ENCODE data around the gene MEGF11. TPM values are rescaled to one million over a fixed set of nuclear protein-coding genes. Genes with fewer than 3 reads are reported as not detected.

MEGF11 gene
- total RNA-seq, 3 donors from 2014 or later (not counting 1 experiment from before 2014, with no cell fraction given) = not detected

- Histone ChIP-seq H3K9me3 (ENCODE audit: control insufficient read depth, insufficient read depth, low read length) (no peaks in the 10 kb centered on the region), H3K27ac (ENCODE audit: low read length) (no peak overlapping the region), H3K36me3 (ENCODE audit: control insufficient read depth, insufficient read depth, low read length) (no peaks in the 10 kb centered on the region), H3K27me3 (ENCODE audit: control insufficient read depth, insufficient read depth, low read length) (no peaks in the 10 kb centered on the region), H3K4me3 (ENCODE audit: low read length) (no peak overlapping the region), H3K4me1 (ENCODE audit: control insufficient read depth, insufficient read depth, low read length) (peaks cover 3% of the 10 kb centered on the region)
- Mint-ChIP-seq H3K9me3 (no peaks in the 10 kb centered on the region), H3K4me1 (peaks cover 13 to 19% of the 10 kb centered on the region in 2 donors), H3K4me3 (no peak overlapping the region), H3K27ac (no peak overlapping the region), H3K27me3 (ENCODE audit: low read depth in 2 of 2) (no peaks in the 10 kb centered on the region), H3K36me3 (no peaks in the 10 kb centered on the region)
- intact Hi-C loops (cut with micrococcal nuclease) = no loop called here
- peak in 1 of 2 donors; percentile 77 for DNase-seq
- TF ChIP-seq CTCF (IDR thresholded peaks at IDR 0.05) = peak; percentile 16
- 11% methylated on average over 1 of the region's 1 CpG for WGBS (ENCODE audit: insufficient coverage)
- peak; percentile 81 to 90 (median 82) for ATAC-seq
Observed at GRCh38 chr15:65862682-65863081, 390.9 kb downstream of the MEGF11 start.

GRCh38 chr15:65857718-65858402, 395.7 kb downstream of the MEGF11 start:
- ATAC-seq = peak; percentile 81 to 84 (median 83)
- Histone ChIP-seq H3K4me1 (ENCODE audit: control insufficient read depth, insufficient read depth, low read length) (peaks cover 10% of the 10 kb centered on the region), H3K27ac (ENCODE audit: low read length) (peak overlapping the region; percentile 58), H3K4me3 (ENCODE audit: low read length) (no peak overlapping the region), H3K27me3 (ENCODE audit: control insufficient read depth, insufficient read depth, low read length) (no peaks in the 10 kb centered on the region), H3K9me3 (ENCODE audit: control insufficient read depth, insufficient read depth, low read length) (no peaks in the 10 kb centered on the region), H3K36me3 (ENCODE audit: control insufficient read depth, insufficient read depth, low read length) (no peaks in the 10 kb centered on the region)
- Mint-ChIP-seq H3K27ac (peak overlapping the region; percentile 29 to 57), H3K9me3 (no peaks in the 10 kb centered on the region), H3K27me3 (ENCODE audit: low read depth in 2 of 2) (no peaks in the 10 kb centered on the region), H3K4me3 (no peak overlapping the region), H3K4me1 (peaks cover 19 to 29% of the 10 kb centered on the region in 2 donors), H3K36me3 (no peaks in the 10 kb centered on the region)
- TF ChIP-seq CTCF (IDR thresholded peaks at IDR 0.05) = no peak
- WGBS (ENCODE audit: insufficient coverage) = 56% methylated on average over 5 of the region's 5 CpGs
- intact Hi-C loops (cut with micrococcal nuclease) = loop anchor here (1.0 to 5.0 kb wide), 2 partner anchors 39 to 66 kb away; partner anchors contain the start of gene DENND4A
- peak in 1 of 2 donors; percentile 30 for DNase-seq

GRCh38 chr15:65856821-65857455, 396.6 kb downstream of the MEGF11 start:
- no peaks in the 10 kb centered on the region for H3K36me3 ChIP-seq (ENCODE audit: control insufficient read depth, insufficient read depth, low read length)
- H3K9me3 ChIP-seq (ENCODE audit: control insufficient read depth, insufficient read depth, low read length) = no peaks in the 10 kb centered on the region
- 87% methylated on average over 10 of the region's 12 CpGs for WGBS (ENCODE audit: insufficient coverage)
- no peaks in the 10 kb centered on the region for H3K9me3 Mint-ChIP-seq
- DNase-seq (peak; percentile 55 to 93), ATAC-seq (peak; percentile 37 to 71 (median 70))
- H3K4me3 Mint-ChIP-seq = no peak overlapping the region
- H3K27ac ChIP-seq (ENCODE audit: low read length) = no peak overlapping the region
- peaks cover 7% of the 10 kb centered on the region for H3K4me1 ChIP-seq (ENCODE audit: control insufficient read depth, insufficient read depth, low read length)
- no peaks in the 10 kb centered on the region for H3K27me3 Mint-ChIP-seq (ENCODE audit: low read depth in 2 of 2)
- no peaks in the 10 kb centered on the region for H3K36me3 Mint-ChIP-seq
- intact Hi-C loops (cut with micrococcal nuclease) = loop anchor here (1.0 to 5.0 kb wide), 3 partner anchors 38 to 219 kb away; partner anchors contain the start of gene DENND4A
- peaks cover 19 to 24% of the 10 kb centered on the region in 2 donors for H3K4me1 Mint-ChIP-seq
- peak; percentile 86 for TF ChIP-seq CTCF (IDR thresholded peaks at IDR 0.05)
- peak overlapping the region in 1 of 2 donors; percentile 32 for H3K27ac Mint-ChIP-seq
- no peak overlapping the region for H3K4me3 ChIP-seq (ENCODE audit: low read length)
- H3K27me3 ChIP-seq (ENCODE audit: control insufficient read depth, insufficient read depth, low read length) = no peaks in the 10 kb centered on the region
